HCT116 (cell line): ENCODE measurements around the gene TCF7L1. TPM values are rescaled to one million over a fixed set of nuclear protein-coding genes. Genes with fewer than 3 reads are reported as not detected.

Experiments used
- ATAC-seq: fragments of 200-7000 bp; cut with Tn5 transposase; 2 replicates; pipeline ENCODE4 v1.9.1; 2020; ENCODE audit warnings: mild to moderate bottlenecking, moderate library complexity
- BruUV-seq: library from RNA; stranded (reverse); fragments of 400-500 nt; replicated peaks from 2 replicates; lab custom pipeline; 2021; lab: Mats Ljungman, UMichigan
- CTCF ChIA-PET: fragments of 300-600 bp; sonication (Branson Sonifier 250); formaldehyde crosslinking; loops from one replicate; lab custom pipeline; 2021; ENCODE audit warnings: antibody characterized with exemption; lab: Charles Lee
- POLR2A ChIA-PET: fragments of 300-600, 350-600 bp; sonication (Branson Sonifier 250); formaldehyde crosslinking; loops from one replicate; lab custom pipeline; 2021; ENCODE audit warnings: antibody characterized with exemption; lab: Charles Lee
- RAD21 ChIA-PET, 2 experiments: fragments of 300-600 bp; sonication (Branson Sonifier 250); formaldehyde crosslinking; loops; one replicate each; lab custom pipeline; 2023; ENCODE audit warnings: low total read pairs in 2 of 2; ENCODE audit not compliant: uncharacterized antibody in 2 of 2, unreplicated experiment in 2 of 2, low non-redundant PET in 1 of 2; lab: Charles Lee
- DNase-seq: peaks from one replicate; pipeline ENCODE4 v3.0.0-alpha.2; 2010; ENCODE audit warnings: low read depth, low spot score
- H2AFZ ChIP-seq: fragments of 200-600 bp; shearing (Covaris generic), sonication (generic); 2 replicates; pipeline ENCODE4 v1.6.1; 2017; ENCODE audit warnings: low read depth, mixed run types, mixed read lengths, antibody characterized with exemption, low read length; ENCODE audit not compliant: poor library complexity, severe bottlenecking
- H3K27ac ChIP-seq: 2 replicates; pipeline ENCODE4 v1.5.1; 2012; ENCODE audit warnings: low read depth, low read length
- H3K27me3 ChIP-seq: fragments of 200-600 bp; sonication (generic); 2 replicates; pipeline ENCODE4 v1.6.1; 2016; ENCODE audit warnings: mixed run types, low read length, mixed read lengths; ENCODE audit not compliant: insufficient read depth
- H3K36me3 ChIP-seq, 2 experiments: fragments of 200-500 bp in 1 of 2; fragments of 200-600 bp in 1 of 2; sonication (Bioruptor generic) in 1 of 2; sonication (generic) in 1 of 2; 2 replicates each; pipeline versions ENCODE4 v1.5.1 to v1.6.1; 2014 to 2016; ENCODE audit warnings: low read length in 2 of 2, inconsistent platforms in 1 of 2, mixed read lengths in 1 of 2, mixed run types in 1 of 2; ENCODE audit not compliant: insufficient read depth in 2 of 2, control insufficient read depth in 1 of 2
- H3K4me1 ChIP-seq, 2 experiments: fragments of 200-600 bp in 1 of 2; sonication (generic) in 1 of 2; 2 replicates each; pipeline versions ENCODE4 v1.5.1 to v1.6.1; 2012 to 2017; ENCODE audit warnings: low read length in 2 of 2, inconsistent platforms in 1 of 2, mild to moderate bottlenecking in 1 of 2, mixed read lengths in 1 of 2, mixed run types in 1 of 2, moderate library complexity in 1 of 2; ENCODE audit not compliant: insufficient read depth in 2 of 2, control insufficient read depth in 1 of 2
- H3K4me2 ChIP-seq: fragments of 200-600 bp; sonication (generic); 2 replicates; pipeline ENCODE4 v1.6.1; 2017; ENCODE audit warnings: mixed run types, low read length, mixed read lengths
- H3K4me3 ChIP-seq, 2 experiments: fragments of 200-600 bp in 1 of 2; sonication (generic) in 1 of 2; replicated peaks in 1 of 2; 2 replicates each; pipeline ENCODE4 v1.5.1; 2011 to 2016; ENCODE audit warnings: low read length in 2 of 2, control low read depth in 1 of 2, low read depth in 1 of 2, mild to moderate bottlenecking in 1 of 2, mixed read lengths in 1 of 2, mixed run types in 1 of 2
- H3K79me2 ChIP-seq: fragments of 200-600 bp; sonication (generic); 2 replicates; pipeline ENCODE4 v1.6.1; 2017; ENCODE audit warnings: mild to moderate bottlenecking, mixed run types, low read length, moderate library complexity, mixed read lengths; ENCODE audit not compliant: insufficient read depth
- H3K9ac ChIP-seq: fragments of 200-600 bp; sonication (generic); 2 replicates; pipeline ENCODE4 v1.6.1; 2016; ENCODE audit warnings: low read length, mixed read lengths
- H3K9me2 ChIP-seq: fragments of 200-600 bp; sonication (generic), shearing (Covaris generic); 2 replicates; pipeline ENCODE4 v1.6.1; 2017; ENCODE audit warnings: mixed run types, mild to moderate bottlenecking, moderate library complexity; ENCODE audit not compliant: insufficient read depth
- H3K9me3 ChIP-seq, 2 experiments: fragments of 200-500 bp in 1 of 2; fragments of 200-600 bp in 1 of 2; sonication (Bioruptor generic) in 1 of 2; sonication (generic) in 1 of 2; 2 replicates each; pipeline ENCODE4 v1.6.1; 2014 to 2017; ENCODE audit warnings: low read length in 2 of 2, mixed read lengths in 2 of 2, inconsistent platforms in 1 of 2, low read depth in 1 of 2, mild to moderate bottlenecking in 1 of 2, mixed run types in 1 of 2, moderate library complexity in 1 of 2; ENCODE audit not compliant: control insufficient read depth in 1 of 2, insufficient read depth in 1 of 2
- H4K20me1 ChIP-seq: fragments of 200-600 bp; sonication (generic), shearing (Covaris generic); 2 replicates; pipeline ENCODE4 v1.6.1; 2017; ENCODE audit warnings: mixed run types, mild to moderate bottlenecking, moderate library complexity; ENCODE audit not compliant: insufficient read depth
- CBX3 ChIP-seq: IDR thresholded peaks from 2 replicates; pipeline ENCODE4 v1.6.1; 2012; ENCODE audit warnings: low read depth
- CEBPB ChIP-seq: IDR thresholded peaks from 2 replicates; pipeline ENCODE4 v1.6.1; 2012; ENCODE audit warnings: low read depth
- CTCF ChIP-seq, 3 experiments: fragments of 200-600 bp in 1 of 3; sonication (generic) in 1 of 3; IDR thresholded peaks in 2 of 3; conservative IDR thresholded peaks in 1 of 3; 2 replicates each; pipeline ENCODE4 v1.5.1; 2012 to 2017; ENCODE audit warnings: low read depth in 2 of 3, low read length in 2 of 3, antibody characterized with exemption in 1 of 3, borderline replicate concordance in 1 of 3, control low read depth in 1 of 3, mild to moderate bottlenecking in 1 of 3, mixed read lengths in 1 of 3, mixed run types in 1 of 3, moderate library complexity in 1 of 3; ENCODE audit not compliant: insufficient read depth in 1 of 3
- EGR1 ChIP-seq: IDR thresholded peaks from 2 replicates; pipeline ENCODE4 v1.6.1; 2012; ENCODE audit warnings: low read depth
- ELF1 ChIP-seq: IDR thresholded peaks from 2 replicates; pipeline ENCODE4 v1.6.1; 2012; ENCODE audit warnings: low read depth, borderline replicate concordance
- EZH2 ChIP-seq: fragments of 200-600 bp; sonication (generic); IDR thresholded peaks from 2 replicates; pipeline ENCODE4 v1.6.1; 2017; ENCODE audit warnings: antibody characterized with exemption, mixed run types
- EZH2phosphoT487 ChIP-seq: fragments of 200-600 bp; IDR thresholded peaks from 2 replicates; pipeline ENCODE4 v1.6.1; 2018; ENCODE audit warnings: antibody characterized with exemption, borderline replicate concordance
- FOSL1 ChIP-seq: IDR thresholded peaks from 2 replicates; pipeline ENCODE4 v1.6.1; 2012; ENCODE audit warnings: low read depth
- MAX ChIP-seq: IDR thresholded peaks from 2 replicates; pipeline ENCODE4 v1.6.1; 2012
- POLR2AphosphoS5 ChIP-seq: IDR thresholded peaks from 2 replicates; pipeline ENCODE4 v1.6.1; 2011; ENCODE audit warnings: mild to moderate bottlenecking, low read depth, low read length, moderate library complexity
- TCF7L2 ChIP-seq: IDR thresholded peaks from 2 replicates; pipeline ENCODE4 v1.7.0; 2011; ENCODE audit warnings: borderline replicate concordance, inconsistent platforms; ENCODE audit not compliant: insufficient read depth, insufficient read length; ENCODE audit errors: extremely low read depth
- YY1 ChIP-seq: IDR thresholded peaks from 2 replicates; pipeline ENCODE4 v1.6.1; 2011; ENCODE audit warnings: low read length, low read depth, moderate library complexity, mild to moderate bottlenecking; ENCODE audit not compliant: insufficient replicate concordance; ENCODE audit errors: extremely low read depth
- intact Hi-C: fragments of 100-400 bp; cut with micrococcal nuclease; formaldehyde crosslinking; loops from 2 replicates; pipeline ENCODE4 v1.10.0; 2022
- total RNA-seq: library from RNA; stranded (reverse); gene quantifications from one replicate; pipeline ENCODE4 v1.2.1, GENCODE V29; 2021; ENCODE audit not compliant: unreplicated experiment

TCF7L1 gene
- total RNA-seq, 1 experiment from 2014 or later, result 10.3 TPM

DNA sequence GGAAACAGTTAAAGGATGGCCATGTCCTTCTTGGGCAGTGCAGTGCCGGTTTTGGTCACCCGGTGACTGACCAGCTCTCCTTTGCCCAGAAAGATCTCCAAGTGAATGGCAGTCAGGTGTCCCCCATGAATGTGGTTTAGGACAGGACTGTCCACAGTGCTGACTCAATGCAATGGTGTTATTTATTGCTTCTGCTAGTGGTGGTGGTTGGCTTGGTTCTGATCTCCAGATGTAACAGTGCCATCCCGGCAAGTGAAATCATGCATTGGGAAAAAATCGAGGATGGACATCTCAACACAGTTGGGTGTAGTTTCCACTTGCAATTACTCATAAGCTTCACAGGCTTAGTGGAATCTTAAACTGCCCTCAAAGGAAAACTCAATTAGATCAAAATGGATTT, 112.7 kb downstream of the TCF7L1 start:
- DNase-seq, result no peak
- TF ChIP-seq POLR2AphosphoS5 (no peak), EZH2 (no peak), FOSL1 (no peak), CBX3 (no peak), ELF1 (no peak), CTCF (IDR thresholded peaks at IDR 0.05 in 2 of 3, conservative IDR thresholded peaks at IDR 0.05 in 1 of 3; ENCODE audit: borderline replicate concordance in 1 of 3, insufficient read depth in 1 of 3, low read depth in 2 of 3, low read length in 2 of 3) (no peak), CEBPB (no peak), TCF7L2 (no peak), EZH2phosphoT487 (no peak), YY1 (no peak), MAX (no peak), EGR1 (no peak)
- peaks cover 14 to 15% of the 10 kb centered on the region in 2 experiments for H3K4me1 ChIP-seq
- RAD21 ChIA-PET, result no interaction called here
- H3K27ac ChIP-seq, result no peak overlapping the region
- H3K9ac ChIP-seq, result no peak overlapping the region
- no peak overlapping the region for H3K4me2 ChIP-seq
- intact Hi-C loops, result no loop called here
- no peak for ATAC-seq
- H3K36me3 ChIP-seq, result no peaks in the 10 kb centered on the region
- CTCF ChIA-PET, result no interaction called here
- H3K9me3 ChIP-seq, result no peaks in the 10 kb centered on the region
- POLR2A ChIA-PET, result no interaction called here
- no peaks in the 10 kb centered on the region for H4K20me1 ChIP-seq
- H2AFZ ChIP-seq, result no peak overlapping the region
- no peaks in the 10 kb centered on the region for H3K79me2 ChIP-seq
- no peak overlapping the region for H3K4me3 ChIP-seq
- BruUV-seq, result no TSS peak
- no peaks in the 10 kb centered on the region for H3K27me3 ChIP-seq
- H3K9me2 ChIP-seq, result no peaks in the 10 kb centered on the region
